ENCODE results near the gene CADM1. TPM values are rescaled to one million over a fixed set of nuclear protein-coding genes. Genes with fewer than 3 reads are reported as not detected.

The CADM1 gene
- total RNA-seq, 4 donors from 2014 or later = 17.1 to 49.8 (median 30.7) TPM

GRCh38 chr11:115391598-115391997 lies 112.6 kb downstream of the CADM1 start:
- no peaks in the 10 kb centered on the region for H3K27me3 ChIP-seq
- H3K4me3 ChIP-seq = no peak overlapping the region
- H3K27ac ChIP-seq = no peak overlapping the region
- WGBS, 2 donors = 88 to 100% methylated on average over 1 of the region's 1 CpG
- DNase-seq (ENCODE audit: low spot score in 2 of 2) = no peak
- TF ChIP-seq EP300 (IDR thresholded peaks at IDR 0.05) = no peak
- TF ChIP-seq POLR2A (IDR thresholded peaks at IDR 0.05) = no peak
- TF ChIP-seq CTCF (IDR thresholded peaks at IDR 0.05) = no peak
- no peaks in the 10 kb centered on the region for H3K9me3 ChIP-seq
- no peaks in the 10 kb centered on the region for H3K36me3 ChIP-seq
- H3K4me1 ChIP-seq = peaks cover 0 to 11% (median 3%) of the 10 kb centered on the region in 4 donors

- TF ChIP-seq EP300 (IDR thresholded peaks at IDR 0.05) = no peak
- TF ChIP-seq CTCF (IDR thresholded peaks at IDR 0.05) = no peak
- TF ChIP-seq POLR2A (IDR thresholded peaks at IDR 0.05) = no peak
- Histone ChIP-seq H3K4me3 (no peak overlapping the region), H3K27ac (no peak overlapping the region), H3K36me3 (no peaks in the 10 kb centered on the region), H3K9me3 (no peaks in the 10 kb centered on the region), H3K27me3 (no peaks in the 10 kb centered on the region), H3K4me1 (peaks cover 0 to 11% (median 3%) of the 10 kb centered on the region in 4 donors)
- 27 to 30% methylated on average over 3 of the region's 3 CpGs for WGBS, 2 donors
- no peak for DNase-seq (ENCODE audit: low spot score in 2 of 2)
Measured at GRCh38 chr11:115391160-115391559, 113.1 kb downstream of the CADM1 start.

GRCh38 chr11:115390441-115390840 lies 113.8 kb downstream of the CADM1 start:
- H3K27me3 ChIP-seq = no peaks in the 10 kb centered on the region
- no peaks in the 10 kb centered on the region for H3K36me3 ChIP-seq
- DNase-seq (ENCODE audit: low spot score in 2 of 2) = no peak
- H3K4me1 ChIP-seq = peaks cover 0 to 11% (median 3%) of the 10 kb centered on the region in 4 donors
- H3K4me3 ChIP-seq = no peak overlapping the region
- no peaks in the 10 kb centered on the region for H3K9me3 ChIP-seq
- WGBS, 2 donors = 39 to 52% methylated on average over 1 of the region's 1 CpG
- TF ChIP-seq POLR2A (IDR thresholded peaks at IDR 0.05) (no peak), EP300 (IDR thresholded peaks at IDR 0.05) (no peak)
- no peak overlapping the region for H3K27ac ChIP-seq

- WGBS, 2 donors = 67 to 70% methylated on average over 3 of the region's 3 CpGs
- TF ChIP-seq CTCF (IDR thresholded peaks at IDR 0.05) (no peak), EP300 (IDR thresholded peaks at IDR 0.05) (no peak), POLR2A (IDR thresholded peaks at IDR 0.05) (no peak)
- Histone ChIP-seq H3K4me1 (peaks cover 0 to 11% (median 3%) of the 10 kb centered on the region in 4 donors), H3K36me3 (no peaks in the 10 kb centered on the region), H3K27ac (no peak overlapping the region), H3K9me3 (no peaks in the 10 kb centered on the region), H3K27me3 (no peaks in the 10 kb centered on the region), H3K4me3 (no peak overlapping the region)
- no peak for DNase-seq (ENCODE audit: low spot score in 2 of 2)
Measured at GRCh38 chr11:115389790-115390189, 114.4 kb downstream of the CADM1 start.

GRCh38 chr11:115385226-115385625 lies 119.0 kb downstream of the CADM1 start:
- Histone ChIP-seq H3K9me3 (no peaks in the 10 kb centered on the region), H3K27me3 (no peaks in the 10 kb centered on the region), H3K27ac (no peak overlapping the region), H3K4me1 (peaks cover 0 to 12% (median 0%) of the 10 kb centered on the region in 4 donors), H3K36me3 (no peaks in the 10 kb centered on the region), H3K4me3 (no peak overlapping the region)
- TF ChIP-seq EP300 (IDR thresholded peaks at IDR 0.05) = no peak
- TF ChIP-seq CTCF (IDR thresholded peaks at IDR 0.05) = no peak
- no peak for TF ChIP-seq POLR2A (IDR thresholded peaks at IDR 0.05)
- no peak for DNase-seq (ENCODE audit: low spot score in 2 of 2)

GRCh38 chr11:115384236-115384635 lies 120.0 kb downstream of the CADM1 start:
- TF ChIP-seq CTCF (IDR thresholded peaks at IDR 0.05) = no peak
- TF ChIP-seq EP300 (IDR thresholded peaks at IDR 0.05) = no peak
- TF ChIP-seq POLR2A (IDR thresholded peaks at IDR 0.05) = no peak
- H3K4me1 ChIP-seq = peaks cover 0 to 16% (median 0%) of the 10 kb centered on the region in 4 donors
- 76 to 77% methylated on average over 2 of the region's 2 CpGs for WGBS, 2 donors
- no peak overlapping the region for H3K27ac ChIP-seq
- H3K36me3 ChIP-seq = no peaks in the 10 kb centered on the region
- H3K9me3 ChIP-seq = no peaks in the 10 kb centered on the region
- no peaks in the 10 kb centered on the region for H3K27me3 ChIP-seq
- H3K4me3 ChIP-seq = no peak overlapping the region
- DNase-seq (ENCODE audit: low spot score in 2 of 2) = no peak
